ENCODE results near the gene RANBP17. TPM values are rescaled to one million over a fixed set of nuclear protein-coding genes. Genes with fewer than 3 reads are reported as not detected.

RANBP17 gene
- total RNA-seq, 1 donor from 2014 or later, result 12.3 TPM

GRCh38 chr5:170937914-170938313 lies 76.1 kb downstream of the RANBP17 start:
- Histone ChIP-seq H3K36me3 (no peaks in the 10 kb centered on the region), H3K27ac (no peak overlapping the region), H3K4me3 (no peak overlapping the region), H3K4me1 (no peaks in the 10 kb centered on the region), H3K9me3 (no peaks in the 10 kb centered on the region), H3K27me3 (ENCODE audit: low read depth) (no peaks in the 10 kb centered on the region)
- TF ChIP-seq CTCF (IDR thresholded peaks at IDR 0.05), result no peak
- DNase-seq, result no peak
- intact Hi-C loops (cut with DNase I), result no loop called here
- no peak for ATAC-seq

DNA sequence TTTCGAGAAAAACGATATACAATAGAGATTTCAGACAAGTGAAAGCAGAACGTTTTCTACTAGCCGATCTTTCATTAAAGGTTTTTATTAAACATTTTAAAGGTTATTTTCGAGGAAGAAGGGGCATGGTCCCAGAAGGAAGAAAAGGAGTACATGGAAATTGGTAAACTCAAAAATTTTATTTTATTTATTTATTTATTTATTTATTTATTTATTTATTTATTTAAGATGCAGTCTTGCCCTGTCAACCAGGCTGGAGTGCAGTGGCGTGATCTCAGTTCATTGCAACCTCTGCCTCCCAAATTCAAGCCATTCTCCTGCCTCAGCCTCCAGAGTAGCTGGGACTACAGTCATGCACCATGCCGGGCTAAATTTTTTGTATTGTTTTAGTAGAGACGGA lies 77.4 kb downstream of the RANBP17 start:
- no peak for TF ChIP-seq CTCF (IDR thresholded peaks at IDR 0.05)
- intact Hi-C loops (cut with DNase I), result no loop called here
- no peaks in the 10 kb centered on the region for H3K4me1 ChIP-seq
- H3K27me3 ChIP-seq (ENCODE audit: low read depth), result no peaks in the 10 kb centered on the region
- DNase-seq, result no peak
- H3K36me3 ChIP-seq, result no peaks in the 10 kb centered on the region
- H3K27ac ChIP-seq, result no peak overlapping the region
- no peak for ATAC-seq
- no peak overlapping the region for H3K4me3 ChIP-seq
- no peaks in the 10 kb centered on the region for H3K9me3 ChIP-seq

DNA sequence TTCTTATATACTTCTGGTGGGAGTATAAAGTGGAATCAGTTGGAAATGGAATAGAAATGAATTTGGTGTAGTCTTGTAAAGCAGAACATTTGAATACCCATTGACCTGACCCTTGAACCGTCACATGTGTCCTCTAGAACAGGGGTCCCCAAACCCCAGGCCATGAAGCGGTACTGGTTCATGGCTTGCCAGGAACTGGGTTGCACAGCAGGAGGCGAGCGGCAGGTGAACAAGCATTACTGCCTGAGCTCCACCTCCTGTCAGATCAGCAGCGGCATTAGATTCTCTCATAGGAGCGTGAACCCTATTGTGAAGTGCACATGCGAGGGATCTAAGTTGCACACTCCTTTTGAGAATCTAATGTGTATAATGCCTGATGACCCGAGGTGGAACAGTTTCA lies 80.0 kb downstream of the RANBP17 start:
- ATAC-seq, result no peak
- no peak for TF ChIP-seq CTCF (IDR thresholded peaks at IDR 0.05)
- Histone ChIP-seq H3K36me3 (no peaks in the 10 kb centered on the region), H3K4me3 (no peak overlapping the region), H3K27me3 (ENCODE audit: low read depth) (no peaks in the 10 kb centered on the region), H3K4me1 (no peaks in the 10 kb centered on the region), H3K9me3 (no peaks in the 10 kb centered on the region), H3K27ac (no peak overlapping the region)
- intact Hi-C loops (cut with DNase I), result no loop called here
- DNase-seq, result no peak

GRCh38 chr5:170945275-170945674 lies 83.5 kb downstream of the RANBP17 start:
- Histone ChIP-seq H3K36me3 (no peaks in the 10 kb centered on the region), H3K27ac (no peak overlapping the region), H3K9me3 (no peaks in the 10 kb centered on the region), H3K27me3 (ENCODE audit: low read depth) (no peaks in the 10 kb centered on the region), H3K4me1 (no peaks in the 10 kb centered on the region), H3K4me3 (no peak overlapping the region)
- intact Hi-C loops (cut with DNase I), result no loop called here
- no peak for TF ChIP-seq CTCF (IDR thresholded peaks at IDR 0.05)
- peak in 1 of 2 donors; percentile 44 for ATAC-seq
- no peak for DNase-seq

GRCh38 chr5:170960567-170960966 lies 98.7 kb downstream of the RANBP17 start:
- intact Hi-C loops (cut with DNase I), result no loop called here
- Histone ChIP-seq H3K27me3 (ENCODE audit: low read depth) (no peaks in the 10 kb centered on the region), H3K36me3 (no peaks in the 10 kb centered on the region), H3K4me1 (no peaks in the 10 kb centered on the region), H3K4me3 (no peak overlapping the region), H3K27ac (no peak overlapping the region), H3K9me3 (no peaks in the 10 kb centered on the region)
- no peak for TF ChIP-seq CTCF (IDR thresholded peaks at IDR 0.05)
- DNase-seq (no peak), ATAC-seq (no peak)

DNA sequence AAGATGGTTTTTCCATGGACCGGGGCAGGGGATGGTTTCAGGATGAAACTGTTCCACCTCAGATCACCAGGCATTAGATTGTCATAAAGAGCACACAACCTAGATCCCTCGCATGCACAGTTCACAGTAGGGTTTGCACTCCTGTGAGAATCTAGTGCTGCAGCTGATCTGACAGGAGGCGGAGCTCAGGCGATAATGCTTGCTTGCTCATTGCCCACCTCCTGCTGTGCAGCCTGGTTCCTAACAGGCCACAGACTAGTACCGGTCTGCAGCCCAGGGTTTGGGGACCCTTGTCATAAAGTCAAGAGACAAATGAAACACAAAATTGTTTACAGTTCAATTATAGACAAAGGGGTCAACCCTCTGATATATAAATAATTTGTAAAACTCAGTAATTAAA lies 101.7 kb downstream of the RANBP17 start:
- DNase-seq, result no peak
- no peaks in the 10 kb centered on the region for H3K36me3 ChIP-seq
- no peak for ATAC-seq
- no peaks in the 10 kb centered on the region for H3K27me3 ChIP-seq (ENCODE audit: low read depth)
- H3K27ac ChIP-seq, result no peak overlapping the region
- H3K9me3 ChIP-seq, result no peaks in the 10 kb centered on the region
- no peaks in the 10 kb centered on the region for H3K4me1 ChIP-seq
- no peak overlapping the region for H3K4me3 ChIP-seq
- intact Hi-C loops (cut with DNase I), result no loop called here
- TF ChIP-seq CTCF (IDR thresholded peaks at IDR 0.05), result no peak

All from lower lobe of right lung (tissue), 2 donors.